OCI-LY1 (cell line): Measurements from ENCODE around the gene RFX2.
A peak's percentile ranks its signal among the peaks of the same experiment; 100 is the strongest.

Source experiments
- H2AFZ ChIP-seq: fragments of 200-600 bp; sonication (generic), shearing (Covaris generic); 2 replicates; pipeline ENCODE4 v1.6.0; 2014; ENCODE audit warnings: antibody characterized with exemption, mild to moderate bottlenecking, low read length
- H3F3A ChIP-seq: fragments of 200-600 bp; sonication (generic), shearing (Covaris generic); 2 replicates; pipeline ENCODE4 v1.6.0; 2014; ENCODE audit warnings: mild to moderate bottlenecking, antibody characterized with exemption, low read length, moderate library complexity; ENCODE audit not compliant: insufficient read depth
- H3K27ac ChIP-seq: fragments of 200-600 bp; sonication (generic); 2 replicates; pipeline ENCODE4 v1.5.1; 2014; ENCODE audit warnings: low read length, mixed run types, mild to moderate bottlenecking, low read depth; ENCODE audit not compliant: poor library complexity, severe bottlenecking
- H3K27me3 ChIP-seq: fragments of 200-600 bp; sonication (generic); 2 replicates; pipeline ENCODE4 v1.6.0; 2014; ENCODE audit warnings: antibody characterized with exemption, mild to moderate bottlenecking, low read length, moderate library complexity; ENCODE audit not compliant: insufficient read depth
- H3K36me3 ChIP-seq: fragments of 200-600 bp; sonication (generic); 2 replicates; pipeline ENCODE4 v1.6.1; 2014; ENCODE audit warnings: mild to moderate bottlenecking, antibody characterized with exemption, low read length, moderate library complexity, mixed read lengths; ENCODE audit not compliant: insufficient read depth
- H3K4me1 ChIP-seq: fragments of 200-600 bp; sonication (generic); 2 replicates; pipeline ENCODE4 v1.5.1; 2014; ENCODE audit warnings: mild to moderate bottlenecking, low read length, moderate library complexity; ENCODE audit not compliant: insufficient read depth, severe bottlenecking
- H3K4me2 ChIP-seq: fragments of 200-600 bp; sonication (generic), shearing (Covaris generic); 2 replicates; pipeline ENCODE4 v1.6.1; 2014; ENCODE audit warnings: low read length
- H3K4me3 ChIP-seq: fragments of 200-600 bp; sonication (generic); 2 replicates; pipeline ENCODE4 v1.5.1; 2014; ENCODE audit warnings: low read length, low read depth, mild to moderate bottlenecking, mixed read lengths; ENCODE audit not compliant: poor library complexity, severe bottlenecking
- H3K79me2 ChIP-seq: fragments of 200-600 bp; shearing (Covaris generic); 2 replicates; pipeline ENCODE4 v1.6.1; 2016; ENCODE audit warnings: mixed run types, low read length, mixed read lengths; ENCODE audit not compliant: insufficient read depth
- H3K9ac ChIP-seq: fragments of 200-600 bp; sonication (generic), shearing (Covaris generic); 2 replicates; pipeline ENCODE4 v1.6.1; 2014; ENCODE audit warnings: mild to moderate bottlenecking, low read length, mixed read lengths
- H3K9me2 ChIP-seq: fragments of 200-600 bp; sonication (generic), shearing (Covaris generic); 2 replicates; pipeline ENCODE4 v1.6.1; 2014; ENCODE audit warnings: low read depth, mild to moderate bottlenecking, low read length, mixed read lengths
- H3K9me3 ChIP-seq: fragments of 200-600 bp; shearing (Covaris generic); 2 replicates; pipeline ENCODE4 v1.6.1; 2014; ENCODE audit warnings: low read length, mixed read lengths
- H4K20me1 ChIP-seq: fragments of 200-600 bp; sonication (generic), shearing (Covaris generic); 2 replicates; pipeline ENCODE4 v1.6.0; 2016; ENCODE audit warnings: mild to moderate bottlenecking, low read length; ENCODE audit not compliant: insufficient read depth
- EZH2 ChIP-seq: fragments of 200-600 bp; sonication (generic), shearing (Covaris generic); IDR thresholded peaks from 2 replicates; pipeline ENCODE4 v1.8.0; 2017; ENCODE audit warnings: borderline replicate concordance, mixed run types, mild to moderate bottlenecking, antibody characterized with exemption, low read length, moderate library complexity, mixed read lengths
- TF ChIP-seq, protein P1 (sequence below): fragments of 200-600 bp; sonication (generic), shearing (Covaris generic); IDR thresholded peaks from 2 replicates; pipeline ENCODE4 v1.5.1; 2017; ENCODE audit warnings: mild to moderate bottlenecking, antibody characterized with exemption, low read length, moderate library complexity, mixed read lengths

Gene RFX2

GRCh38 chr19:5957170-5957569, 153.1 kb downstream of the RFX2 start:
- peaks cover 4% of the 10 kb centered on the region; the same call in 1 of the 2 replicates for H3K36me3 ChIP-seq
- H3K27ac ChIP-seq = no peak overlapping the region
- H3K79me2 ChIP-seq = peaks cover 73% of the 10 kb centered on the region
- H3K4me2 ChIP-seq = no peak overlapping the region; the same call in 1 of the 2 replicates
- no peak for TF ChIP-seq EZH2
- TF ChIP-seq, protein P1, sequence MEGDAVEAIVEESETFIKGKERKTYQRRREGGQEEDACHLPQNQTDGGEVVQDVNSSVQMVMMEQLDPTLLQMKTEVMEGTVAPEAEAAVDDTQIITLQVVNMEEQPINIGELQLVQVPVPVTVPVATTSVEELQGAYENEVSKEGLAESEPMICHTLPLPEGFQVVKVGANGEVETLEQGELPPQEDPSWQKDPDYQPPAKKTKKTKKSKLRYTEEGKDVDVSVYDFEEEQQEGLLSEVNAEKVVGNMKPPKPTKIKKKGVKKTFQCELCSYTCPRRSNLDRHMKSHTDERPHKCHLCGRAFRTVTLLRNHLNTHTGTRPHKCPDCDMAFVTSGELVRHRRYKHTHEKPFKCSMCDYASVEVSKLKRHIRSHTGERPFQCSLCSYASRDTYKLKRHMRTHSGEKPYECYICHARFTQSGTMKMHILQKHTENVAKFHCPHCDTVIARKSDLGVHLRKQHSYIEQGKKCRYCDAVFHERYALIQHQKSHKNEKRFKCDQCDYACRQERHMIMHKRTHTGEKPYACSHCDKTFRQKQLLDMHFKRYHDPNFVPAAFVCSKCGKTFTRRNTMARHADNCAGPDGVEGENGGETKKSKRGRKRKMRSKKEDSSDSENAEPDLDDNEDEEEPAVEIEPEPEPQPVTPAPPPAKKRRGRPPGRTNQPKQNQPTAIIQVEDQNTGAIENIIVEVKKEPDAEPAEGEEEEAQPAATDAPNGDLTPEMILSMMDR = no peak
- no peak overlapping the region for H2AFZ ChIP-seq
- no peaks in the 10 kb centered on the region for H3K27me3 ChIP-seq
- no peaks in the 10 kb centered on the region for H4K20me1 ChIP-seq
- no peaks in the 10 kb centered on the region for H3F3A ChIP-seq
- H3K9me2 ChIP-seq = no peaks in the 10 kb centered on the region
- no peak overlapping the region for H3K9ac ChIP-seq
- no peak overlapping the region for H3K4me3 ChIP-seq
- H3K9me3 ChIP-seq = no peaks in the 10 kb centered on the region
- peaks cover 73% of the 10 kb centered on the region for H3K4me1 ChIP-seq

DNA sequence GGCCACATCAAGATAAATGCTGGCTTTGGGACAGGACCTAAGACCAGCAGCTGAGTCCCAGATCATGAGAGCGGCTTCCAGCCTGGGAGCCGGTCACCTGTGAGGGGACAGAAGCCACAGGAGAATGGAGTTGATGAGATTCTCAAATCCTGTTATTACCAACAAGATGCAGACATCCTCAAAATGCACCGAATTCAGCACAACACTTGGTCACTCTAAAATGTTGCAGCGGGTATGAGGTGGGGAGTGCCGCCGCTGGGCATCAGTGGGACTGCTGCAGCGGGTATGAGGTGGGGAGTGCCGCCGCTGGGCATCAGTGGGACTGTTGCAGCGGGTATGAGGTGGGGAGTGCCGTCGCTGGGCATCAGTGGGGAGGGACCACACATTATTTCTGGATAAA, 153.6 kb downstream of the RFX2 start:
- Histone ChIP-seq H3K27me3 (no peaks in the 10 kb centered on the region), H4K20me1 (no peaks in the 10 kb centered on the region), H3K79me2 (peaks cover 72% of the 10 kb centered on the region), H3K9me3 (no peaks in the 10 kb centered on the region), H3K36me3 (peaks cover 4% of the 10 kb centered on the region; the same call in 1 of the 2 replicates), H3K4me3 (no peak overlapping the region), H3F3A (no peaks in the 10 kb centered on the region), H3K27ac (peak overlapping the region; percentile 98), H2AFZ (no peak overlapping the region), H3K4me1 (peaks cover 73% of the 10 kb centered on the region), H3K9me2 (no peaks in the 10 kb centered on the region), H3K4me2 (no peak overlapping the region; the same call in 1 of the 2 replicates), H3K9ac (no peak overlapping the region)
- no peak for TF ChIP-seq EZH2
- TF ChIP-seq, protein P1 = no peak

- no peak for TF ChIP-seq EZH2
- TF ChIP-seq, protein P1 = no peak
- no peaks in the 10 kb centered on the region for H4K20me1 ChIP-seq
Measured at GRCh38 chr19:5956323-5956722, 154.0 kb downstream of the RFX2 start.

More at GRCh38 chr19:5956323-5956722, 154.0 kb downstream of the RFX2 start:
- Histone ChIP-seq H3F3A (no peaks in the 10 kb centered on the region), H2AFZ (no peak overlapping the region), H3K4me3 (no peak overlapping the region), H3K79me2 (peaks cover 72% of the 10 kb centered on the region), H3K9ac (no peak overlapping the region; the same call in 1 of the 2 replicates), H3K27ac (peak overlapping the region; percentile 98), H3K4me1 (peaks cover 74% of the 10 kb centered on the region), H3K9me3 (no peaks in the 10 kb centered on the region), H3K36me3 (peaks cover 4% of the 10 kb centered on the region; the same call in 1 of the 2 replicates), H3K9me2 (no peaks in the 10 kb centered on the region), H3K4me2 (peak overlapping the region; percentile 18; the same call in 1 of the 2 replicates), H3K27me3 (no peaks in the 10 kb centered on the region)
